Effector CD8-positive, alpha-beta T cell (primary cell): ENCODE data around the gene IL17C.
A peak's percentile ranks its signal among the peaks of the same experiment; 100 is the strongest.

ENCODE experiments used
- DNase-seq: peaks from one replicate; lab custom pipeline; 2025; lab: John Stamatoyannopoulos, UW

Gene IL17C

GRCh38 chr16:88685156-88686061 lies 47.0 kb downstream of the IL17C start:
- DNase-seq, result peak; percentile 36

- no peak for DNase-seq
Observed at GRCh38 chr16:88686062-88686438, 47.7 kb downstream of the IL17C start.

GRCh38 chr16:88686439-88687253 lies 48.3 kb downstream of the IL17C start, which contains the start of gene SNAI3:
TSS of gene SNAI3 (minus strand) at chr16:88686507. CDS start at chr16:88686406, 101 bp downstream.
- peak; percentile 79 for DNase-seq

GRCh38 chr16:88687254-88687576 lies 48.8 kb downstream of the IL17C start:
- no peak for DNase-seq

GRCh38 chr16:88687676-88688012 lies 49.3 kb downstream of the IL17C start:
- no peak for DNase-seq

GRCh38 chr16:88688013-88688778 lies 49.8 kb downstream of the IL17C start:
- no peak for DNase-seq
